Femur (tissue), 1 donor: ENCODE results near the gene CFAP46.

Experiments used
- DNase-seq: peaks from one replicate; pipeline ENCODE4 v3.0.0-alpha.2; 2017

CFAP46 gene

GRCh38 chr10:132840698-132841614 is 101.4 kb downstream of the CFAP46 start:
- DNase-seq, result no peak

DNA sequence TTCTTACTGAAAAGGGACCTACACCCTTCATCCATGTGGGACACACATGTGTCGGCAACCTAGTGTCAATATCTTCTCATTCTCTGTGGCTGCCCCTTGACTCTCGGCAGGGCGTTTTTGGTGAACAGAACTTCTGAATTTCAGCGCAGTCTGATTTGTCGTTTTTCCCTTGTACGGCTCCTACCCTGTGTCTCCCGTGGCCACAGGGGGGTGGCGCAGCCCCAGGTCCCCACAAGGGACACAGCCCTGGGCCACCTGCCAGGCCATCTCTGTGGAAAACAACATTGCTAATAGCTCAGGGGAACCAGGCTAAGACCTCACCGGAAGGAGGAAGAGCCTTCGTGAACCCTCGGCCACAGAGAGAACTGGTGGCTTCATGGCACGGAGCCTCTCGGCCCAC is 103.3 kb downstream of the CFAP46 start:
- no peak for DNase-seq

GRCh38 chr10:132838346-132838970 is 103.9 kb downstream of the CFAP46 start:
- no peak for DNase-seq

GRCh38 chr10:132837905-132838304 is 104.5 kb downstream of the CFAP46 start:
- DNase-seq, result no peak

- peak; percentile 55 for DNase-seq
Observed at GRCh38 chr10:132836832-132837540, 105.4 kb downstream of the CFAP46 start.

- DNase-seq, result peak; percentile 53
Observed at GRCh38 chr10:132836248-132836831, 106.0 kb downstream of the CFAP46 start.

- DNase-seq, result no peak
Observed at GRCh38 chr10:132835848-132836233, 106.5 kb downstream of the CFAP46 start.

DNA sequence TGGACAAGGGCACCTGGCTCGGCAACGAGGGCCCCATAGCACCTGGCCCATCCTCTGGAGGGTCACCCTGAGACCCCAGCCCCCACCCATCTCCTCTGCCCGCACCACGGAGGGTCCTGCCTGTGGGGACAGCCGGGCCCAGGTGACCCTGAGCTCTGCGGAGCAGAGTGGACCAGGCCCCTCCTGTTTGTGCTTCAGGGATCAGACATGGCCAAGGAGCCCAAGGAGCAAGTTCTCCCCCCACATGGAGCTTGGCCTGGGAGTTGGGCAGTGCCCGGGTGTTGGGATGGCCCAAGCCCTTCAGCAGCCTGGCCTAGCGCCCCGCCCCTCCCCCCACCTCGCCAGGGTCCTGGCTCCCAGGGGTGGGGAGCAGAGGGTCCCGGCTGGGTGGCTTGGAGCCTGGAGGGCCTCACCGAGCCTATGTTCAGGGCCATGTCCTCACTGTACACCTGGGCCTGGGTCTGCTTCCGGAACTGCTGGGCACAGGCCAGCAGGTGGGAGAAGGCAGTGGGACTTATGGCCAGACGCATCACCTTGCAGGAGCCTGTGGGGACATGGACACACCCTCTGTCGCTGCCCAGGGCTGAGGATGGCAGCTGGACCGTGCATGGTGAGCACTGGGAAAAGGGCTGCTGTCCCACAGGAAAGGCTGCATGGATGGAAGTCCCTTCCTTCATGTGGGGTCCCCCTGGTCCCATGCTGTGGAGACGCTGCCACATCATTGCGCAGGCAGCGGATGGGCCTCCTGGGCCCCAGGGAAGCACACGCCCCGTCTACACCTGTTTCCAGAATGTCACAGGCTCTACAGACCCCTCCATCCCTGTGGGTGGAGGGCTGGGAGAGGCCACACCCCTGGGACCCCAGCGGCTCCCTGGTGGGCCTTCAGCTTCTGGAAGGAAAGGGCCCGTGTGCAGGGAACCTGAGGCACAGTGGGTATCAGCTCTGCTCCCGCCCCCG is 107.2 kb downstream of the CFAP46 start:
- DNase-seq, result no peak

GRCh38 chr10:132834311-132834761 is 108.0 kb downstream of the CFAP46 start:
- DNase-seq, result no peak

DNA sequence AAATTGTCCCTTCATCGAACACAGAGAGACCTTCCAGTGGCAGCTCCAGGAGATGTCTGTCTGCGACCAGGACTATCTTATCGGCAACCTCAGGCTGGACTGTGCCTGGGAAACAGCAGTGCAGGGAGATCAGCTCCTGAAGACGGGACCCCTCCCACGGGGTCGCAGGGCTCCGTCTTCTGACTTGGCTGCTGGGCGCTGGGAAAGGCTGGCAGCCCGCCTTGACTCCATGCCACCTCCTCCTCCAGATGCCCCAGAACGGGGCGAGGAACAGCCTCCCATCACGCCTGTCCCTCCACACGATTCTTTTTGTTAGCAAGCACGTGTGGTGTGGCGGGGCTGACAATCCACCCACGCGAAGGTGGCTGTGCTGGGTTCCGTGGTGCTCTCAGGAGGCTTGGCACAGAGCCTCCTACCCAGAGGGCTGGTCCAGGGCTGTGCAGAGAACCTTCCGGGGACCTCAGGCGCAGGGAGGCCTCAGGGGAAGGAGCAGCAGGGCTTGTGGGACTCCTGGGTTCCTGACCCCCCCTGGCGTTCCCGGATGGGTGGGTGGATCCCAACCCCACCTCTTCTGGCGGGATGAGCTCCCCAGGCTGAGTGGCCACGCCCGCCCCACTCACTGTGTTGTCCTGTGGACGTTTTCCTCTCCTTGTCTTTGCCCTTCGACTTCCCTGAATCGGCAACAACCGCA is 108.8 kb downstream of the CFAP46 start:
- no peak for DNase-seq

DNA sequence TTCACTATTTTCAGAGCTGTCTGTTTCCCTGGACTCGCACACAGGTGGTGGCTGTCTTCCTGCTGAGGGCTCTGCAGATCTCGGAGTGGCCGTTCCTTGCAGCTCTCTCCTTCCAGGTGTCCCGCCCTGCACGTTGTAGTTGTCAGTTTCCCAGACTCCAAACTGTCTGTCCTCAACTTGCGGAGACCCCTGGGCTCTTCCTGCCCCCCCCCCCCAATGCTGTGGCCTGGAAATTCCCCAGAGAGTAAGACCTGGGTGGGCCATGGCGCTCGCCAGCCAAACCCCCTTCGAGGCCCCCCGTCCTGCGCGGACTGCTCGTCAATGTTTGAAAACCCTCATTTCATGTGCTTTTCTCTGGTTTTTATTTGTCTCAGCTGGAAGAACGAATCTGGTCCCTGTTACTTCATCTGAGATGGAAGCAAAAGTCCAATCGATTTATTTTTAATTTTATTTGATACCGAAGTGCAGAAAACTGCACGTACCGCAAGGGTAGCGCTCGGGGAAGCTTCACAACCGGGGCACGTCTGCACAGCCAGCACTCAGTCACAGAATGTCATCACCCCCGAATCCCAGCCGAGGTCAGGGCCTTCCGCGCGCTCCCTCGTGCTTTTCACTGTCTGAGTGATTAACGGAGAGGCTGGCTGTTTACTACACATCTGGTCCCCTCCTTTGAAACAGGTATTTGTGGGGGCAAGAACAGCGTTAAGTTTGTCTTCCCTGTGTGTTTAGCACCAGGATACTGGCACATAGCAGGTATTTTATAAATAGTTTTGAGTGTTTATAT is 110.0 kb downstream of the CFAP46 start:
- DNase-seq, result no peak

- DNase-seq, result no peak
Observed at GRCh38 chr10:132829403-132829802, 113.0 kb downstream of the CFAP46 start.

DNA sequence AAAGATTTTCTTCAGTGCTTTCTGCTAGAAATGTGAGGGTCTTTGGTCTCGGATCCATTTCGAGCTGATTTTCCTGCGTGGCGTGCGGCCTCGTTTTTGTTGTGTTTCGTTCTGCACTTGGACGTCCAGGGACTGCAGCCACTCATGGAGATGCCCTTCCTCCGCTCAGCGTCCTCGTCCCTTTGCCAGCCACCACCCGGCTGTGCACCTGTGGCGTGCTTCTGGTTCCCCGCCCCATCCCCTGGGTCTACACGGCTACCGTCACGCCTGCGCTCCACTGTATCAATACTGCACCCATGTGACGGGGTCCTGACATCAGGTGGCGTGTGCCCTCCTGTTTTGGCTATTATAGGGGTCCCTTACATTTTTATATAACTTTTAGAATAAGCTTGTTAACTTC is 113.7 kb downstream of the CFAP46 start:
- no peak for DNase-seq

DNA sequence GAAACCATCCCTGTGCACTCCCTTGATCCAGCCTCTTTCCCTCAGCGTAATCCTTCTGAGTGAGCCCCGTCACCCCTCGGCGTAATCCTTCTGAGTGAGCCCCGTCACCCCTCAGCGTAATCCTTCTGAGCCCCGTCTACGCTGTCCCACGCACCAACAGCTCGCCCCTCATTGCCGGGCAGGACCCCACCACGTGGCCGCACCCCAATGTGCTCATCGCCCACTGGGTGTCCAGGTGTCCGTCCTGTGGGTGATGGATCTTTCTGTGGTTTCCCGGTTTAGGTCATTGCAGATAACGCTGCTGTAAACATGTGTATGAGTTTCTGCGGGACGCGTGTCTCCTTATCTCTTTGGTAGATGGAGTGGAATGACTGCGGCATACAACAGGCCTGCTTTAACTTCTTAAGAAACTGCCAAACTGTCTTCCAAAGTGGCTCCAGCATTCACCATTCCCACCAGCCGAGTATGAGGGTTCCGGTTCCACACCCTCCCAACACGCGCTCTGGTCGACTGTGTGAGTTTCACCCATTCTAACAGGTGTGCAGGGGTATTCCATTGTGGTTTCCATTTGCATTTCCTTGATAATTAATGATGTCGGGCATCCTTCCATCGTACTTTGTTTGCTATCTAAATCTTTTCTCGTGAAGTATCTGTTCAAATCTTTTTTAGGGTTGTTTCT is 114.4 kb downstream of the CFAP46 start:
- DNase-seq, result peak; percentile 9

GRCh38 chr10:132827423-132827789 is 115.0 kb downstream of the CFAP46 start:
- peak; percentile 3 for DNase-seq

DNA sequence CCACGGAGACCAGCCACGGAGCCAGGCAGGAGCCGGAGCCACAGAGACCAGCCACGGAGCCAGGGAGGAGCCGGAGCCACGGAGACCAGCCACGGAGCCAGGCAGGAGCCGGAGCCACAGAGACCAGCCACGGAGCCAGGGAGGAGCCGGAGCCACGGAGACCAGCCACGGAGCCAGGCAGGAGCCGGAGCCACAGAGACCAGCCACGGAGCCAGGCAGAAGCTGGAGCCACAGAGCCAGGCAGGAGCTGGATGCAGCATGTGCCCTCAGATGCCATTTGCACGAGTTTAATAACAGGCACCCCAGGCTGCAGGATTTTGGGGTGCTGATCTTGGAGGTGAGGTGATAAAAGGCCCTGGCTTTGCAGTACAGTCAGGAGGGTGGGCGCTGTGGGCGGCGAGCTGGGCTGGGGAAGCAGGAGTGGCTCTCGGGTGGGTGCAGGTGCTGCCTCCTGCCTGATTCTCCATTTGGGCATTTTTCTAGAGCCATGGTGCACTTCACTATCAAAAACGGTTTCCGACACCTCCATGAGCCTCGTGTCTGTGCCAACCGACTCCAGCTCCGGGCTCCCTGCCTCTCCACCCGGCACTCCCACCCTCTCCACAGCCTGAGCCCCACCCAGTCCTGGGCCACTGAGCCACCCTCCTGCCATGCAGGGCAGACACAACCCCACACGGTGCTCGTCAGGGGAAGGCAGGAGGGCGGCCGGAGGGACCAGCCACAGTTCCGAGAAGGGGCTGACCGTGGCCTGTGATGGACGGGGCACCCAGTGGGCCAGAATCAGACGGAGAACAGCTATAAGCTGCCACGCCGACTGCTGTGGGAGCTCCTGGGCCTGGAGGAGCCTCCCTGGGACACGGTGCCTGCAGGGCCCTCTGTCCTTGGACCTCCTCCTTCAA is 115.6 kb downstream of the CFAP46 start:
- peak; percentile 10 for DNase-seq

GRCh38 chr10:132825783-132826523 is 116.4 kb downstream of the CFAP46 start:
- peak; percentile 9 for DNase-seq

DNA sequence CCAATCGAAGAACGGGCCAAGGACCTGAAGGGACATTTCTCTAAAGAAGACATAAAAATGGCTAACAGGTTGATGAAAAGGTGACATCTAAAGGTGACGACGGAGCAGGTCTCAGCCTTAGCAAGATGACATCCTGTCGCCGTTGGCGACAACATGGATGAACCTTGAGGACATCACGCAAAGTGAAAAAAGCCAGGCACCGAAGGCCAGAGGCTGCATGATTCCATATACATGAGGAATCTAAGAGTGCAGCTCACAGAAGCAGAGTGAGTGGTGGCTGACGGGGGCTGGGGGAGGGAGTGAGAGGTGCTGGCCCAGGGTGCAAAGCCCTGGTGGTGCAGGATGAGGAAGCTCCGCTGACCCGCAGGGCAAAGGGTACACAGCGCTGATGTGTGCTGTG is 122.3 kb downstream of the CFAP46 start:
- peak; percentile 5 for DNase-seq
